HepG2 (cell line): Measurements from ENCODE around the gene NELFB. TPM values are rescaled to one million over a fixed set of nuclear protein-coding genes. Genes with fewer than 3 reads are reported as not detected.

Experiments
- ARID3A ChIP-seq: IDR thresholded peaks from 2 replicates; pipeline ENCODE4 v1.6.1; 2012; ENCODE audit warnings: low read depth, low read length, improper control_type of control experiment
- BRD4 ChIP-seq: sonication (generic); formaldehyde crosslinking; IDR thresholded peaks from 2 replicates; pipeline ENCODE4 v1.4.0; 2020; ENCODE audit warnings: missing genetic modification reagents
- CREB1 ChIP-seq, 2 experiments: fragments of 450-650 bp in 1 of 2; IDR thresholded peaks; 2 replicates each; pipeline ENCODE4 v1.6.1; 2016 to 2017; ENCODE audit warnings: control low read depth in 1 of 2, mild to moderate bottlenecking in 1 of 2, missing compliant biosample characterization in 1 of 2, missing genetic modification characterization in 1 of 2
- ESRRA ChIP-seq: sonication (generic); formaldehyde crosslinking; IDR thresholded peaks from 2 replicates; pipeline ENCODE4 v1.5.1; 2020; ENCODE audit warnings: mild to moderate bottlenecking, low read depth, missing genetic modification reagents
- MTERF4 ChIP-seq: sonication (generic); formaldehyde crosslinking; IDR thresholded peaks from 2 replicates; pipeline ENCODE4 v1.8.0; 2023; ENCODE audit warnings: mild to moderate bottlenecking, missing genetic modification reagents
- NAIF1 ChIP-seq: sonication (generic); formaldehyde crosslinking; IDR thresholded peaks from 2 replicates; pipeline ENCODE4 v1.5.0; 2020; ENCODE audit warnings: mild to moderate bottlenecking, missing genetic modification reagents, borderline replicate concordance
- NR3C1 ChIP-seq: sonication (generic); formaldehyde crosslinking; IDR thresholded peaks from 2 replicates; pipeline ENCODE4 v1.4.0; 2020; ENCODE audit warnings: missing genetic modification reagents
- NRL ChIP-seq: sonication (generic); formaldehyde crosslinking; IDR thresholded peaks from 2 replicates; pipeline ENCODE4 v1.5.0; 2020; ENCODE audit warnings: missing genetic modification reagents, mild to moderate bottlenecking, moderate library complexity, borderline replicate concordance
- PHF5A ChIP-seq: IDR thresholded peaks from one replicate; pipeline ENCODE4 v1.6.1; 2018; ENCODE audit warnings: low read depth, missing genetic modification reagents; ENCODE audit not compliant: unreplicated experiment
- RAD51 ChIP-seq: fragments of 450-650 bp; IDR thresholded peaks from 2 replicates; pipeline ENCODE4 v1.6.1; 2016; ENCODE audit warnings: borderline replicate concordance
- RBFOX2 ChIP-seq: fragments of 200-400 bp; formaldehyde crosslinking; IDR thresholded peaks from 2 replicates; pipeline ENCODE4 v1.6.1; 2017; ENCODE audit warnings: low read depth, mild to moderate bottlenecking, low read length
- RELA ChIP-seq: sonication (generic); formaldehyde crosslinking; IDR thresholded peaks from 2 replicates; pipeline ENCODE4 v1.4.0; 2020; ENCODE audit warnings: missing genetic modification reagents
- SAP130 ChIP-seq: IDR thresholded peaks from 2 replicates; pipeline ENCODE4 v1.6.1; 2016; ENCODE audit warnings: low read depth
- SOX6 ChIP-seq, 2 experiments: fragments of 450-650 bp in 1 of 2; sonication (generic) in 1 of 2; formaldehyde crosslinking in 1 of 2; IDR thresholded peaks; 2 replicates each; pipeline versions ENCODE4 v1.4.0 to v1.6.1; 2017 to 2020; ENCODE audit warnings: antibody characterized with exemption in 1 of 2, mild to moderate bottlenecking in 1 of 2, missing genetic modification reagents in 1 of 2
- SRF ChIP-seq: IDR thresholded peaks from 2 replicates; pipeline ENCODE4 v1.6.1; 2011; ENCODE audit warnings: mild to moderate bottlenecking, low read depth, low read length, moderate library complexity
- TBL1XR1 ChIP-seq: fragments of 150-350 bp; IDR thresholded peaks from 2 replicates; pipeline ENCODE4 v1.6.1; 2014; ENCODE audit warnings: borderline replicate concordance, low read length; ENCODE audit not compliant: partially characterized antibody
- THYN1 ChIP-seq: sonication (generic); formaldehyde crosslinking; IDR thresholded peaks from 2 replicates; pipeline ENCODE4 v1.8.1; 2023; ENCODE audit warnings: low read depth, mild to moderate bottlenecking, moderate library complexity, missing genetic modification reagents, borderline replicate concordance
- U2AF2 ChIP-seq: fragments of 200-400 bp; formaldehyde crosslinking; IDR thresholded peaks from 2 replicates; pipeline ENCODE4 v1.6.1; 2017; ENCODE audit warnings: low read depth, mild to moderate bottlenecking, low read length
- XBP1 ChIP-seq: sonication (generic); formaldehyde crosslinking; IDR thresholded peaks from 2 replicates; pipeline ENCODE4 v1.5.0; 2020; ENCODE audit warnings: missing genetic modification reagents
- ZBTB25 ChIP-seq: IDR thresholded peaks from 2 replicates; pipeline ENCODE4 v1.6.1; 2018; ENCODE audit warnings: missing genetic modification reagents
- ZMYM2 ChIP-seq: sonication (generic); formaldehyde crosslinking; IDR thresholded peaks from 2 replicates; pipeline ENCODE4 v1.8.0; 2022; ENCODE audit warnings: mild to moderate bottlenecking, missing genetic modification reagents
- ZNF24 ChIP-seq: fragments of 450-650 bp; IDR thresholded peaks from 2 replicates; pipeline ENCODE4 v1.6.1; 2017; ENCODE audit warnings: antibody characterized with exemption, mild to moderate bottlenecking
- ZNF672 ChIP-seq: sonication (generic); formaldehyde crosslinking; IDR thresholded peaks from 2 replicates; pipeline ENCODE4 v1.8.1; 2022; ENCODE audit warnings: missing genetic modification reagents
- ZSCAN5A ChIP-seq: sonication (generic); formaldehyde crosslinking; IDR thresholded peaks from 2 replicates; pipeline ENCODE4 v1.8.0; 2022; ENCODE audit warnings: mild to moderate bottlenecking, missing genetic modification reagents, borderline replicate concordance
- polyA plus RNA-seq, 8 experiments: library from polyadenylated mRNA; depleted of rRNA in 3 of 8; stranded (reverse) in 7 of 8; unstranded in 1 of 8; fragments of >200 nt; fragmentation: Illumina TruSeq in 4 of 8; extraction: Trizol in 4 of 8; gene quantifications; 2 replicates each; pipeline versions ENCODE4 v1.2.1 to v1.2.3, GENCODE V29; 2011 to 2016; ENCODE audit warnings: low read depth in 4 of 8, missing spikeins in 1 of 8, mixed read lengths in 1 of 8; ENCODE audit not compliant: insufficient read depth in 1 of 8
- total RNA-seq, 5 experiments: library from RNA; depleted of rRNA; stranded (reverse); fragments of >200 nt; fragmentation: Illumina TruSeq; extraction: Trizol; gene quantifications; 2 replicates each; pipeline ENCODE4 v1.2.3, GENCODE V29; 2016; ENCODE audit warnings: low read depth in 1 of 5

NELFB gene
- total and polyA plus RNA-seq, 2 of the 13 experiments (the other 11 are each of a cell fraction or from before 2014, with no cell fraction given): 26.5 to 45.8 TPM

GRCh38 chr9:137253717-137254623 lies 1.2 kb upstream of the NELFB start (continued):
- TF ChIP-seq SRF (no peak), SAP130 (CRISPR knock-in tag) (peak; percentile 72), NRL (CRISPR knock-in tag) (no peak), RAD51 (no peak), ZNF672 (CRISPR knock-in tag) (no peak), NAIF1 (no peak), BRD4 (CRISPR knock-in tag) (no peak; the same call in 1 of the 2 replicates), CREB1 (IDR thresholded peaks at IDR 0.05) (no peak), CREB1 (CRISPR knock-in tag; IDR thresholded peaks at IDR 0.05) (no peak), THYN1 (no peak), ZBTB25 (CRISPR knock-in tag) (no peak), PHF5A (no peak), SOX6 (IDR thresholded peaks at IDR 0.05) (no peak), SOX6 (CRISPR knock-in tag; IDR thresholded peaks at IDR 0.05) (peak; percentile 41), TBL1XR1 (no peak), RBFOX2 (no peak), MTERF4 (CRISPR knock-in tag) (peak; percentile 72; the same call in 1 of the 2 replicates), U2AF2 (no peak), NR3C1 (CRISPR knock-in tag) (no peak), ARID3A (no peak), XBP1 (CRISPR knock-in tag) (no peak), RELA (CRISPR knock-in tag) (no peak), ESRRA (no peak; the same call in none of the 2 replicates), ZSCAN5A (CRISPR knock-in tag) (no peak), ZNF24 (no peak), ZMYM2 (no peak)
